ENCODE results near the gene LIN28A.

LIN28A gene

DNA sequence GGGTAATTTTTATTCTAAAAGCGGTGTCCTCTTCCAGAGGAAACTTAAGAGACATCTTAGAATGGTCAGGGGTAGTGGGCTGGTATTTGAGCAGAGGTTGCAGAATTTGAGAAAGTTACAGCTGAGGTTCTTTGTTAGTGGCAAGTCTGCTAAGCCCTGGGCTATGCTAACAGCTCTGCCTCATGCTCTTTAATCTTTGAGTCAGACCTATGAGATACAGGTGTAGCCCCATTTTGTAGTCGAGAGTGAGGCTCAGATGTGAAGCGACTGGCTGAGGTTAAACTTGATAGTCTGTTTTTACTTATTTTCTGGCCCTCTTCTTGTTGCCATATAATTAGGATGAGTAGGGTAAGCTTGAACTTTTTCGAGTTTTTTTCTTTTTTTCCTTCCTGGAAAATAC is 66.3 kb downstream of the LIN28A start:
- no peak overlapping the region for H3K4me3 ChIP-seq (replicated peaks in 1 of 2; ENCODE audit: low read depth in 2 of 2, low read length in 2 of 2)
- TF ChIP-seq, protein P1, sequence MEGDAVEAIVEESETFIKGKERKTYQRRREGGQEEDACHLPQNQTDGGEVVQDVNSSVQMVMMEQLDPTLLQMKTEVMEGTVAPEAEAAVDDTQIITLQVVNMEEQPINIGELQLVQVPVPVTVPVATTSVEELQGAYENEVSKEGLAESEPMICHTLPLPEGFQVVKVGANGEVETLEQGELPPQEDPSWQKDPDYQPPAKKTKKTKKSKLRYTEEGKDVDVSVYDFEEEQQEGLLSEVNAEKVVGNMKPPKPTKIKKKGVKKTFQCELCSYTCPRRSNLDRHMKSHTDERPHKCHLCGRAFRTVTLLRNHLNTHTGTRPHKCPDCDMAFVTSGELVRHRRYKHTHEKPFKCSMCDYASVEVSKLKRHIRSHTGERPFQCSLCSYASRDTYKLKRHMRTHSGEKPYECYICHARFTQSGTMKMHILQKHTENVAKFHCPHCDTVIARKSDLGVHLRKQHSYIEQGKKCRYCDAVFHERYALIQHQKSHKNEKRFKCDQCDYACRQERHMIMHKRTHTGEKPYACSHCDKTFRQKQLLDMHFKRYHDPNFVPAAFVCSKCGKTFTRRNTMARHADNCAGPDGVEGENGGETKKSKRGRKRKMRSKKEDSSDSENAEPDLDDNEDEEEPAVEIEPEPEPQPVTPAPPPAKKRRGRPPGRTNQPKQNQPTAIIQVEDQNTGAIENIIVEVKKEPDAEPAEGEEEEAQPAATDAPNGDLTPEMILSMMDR (IDR thresholded peaks at IDR 0.05; ENCODE audit: low read depth, low read length), result no peak
- DNase-seq (ENCODE audit: low read depth in 2 of 2), result no peak

DNA sequence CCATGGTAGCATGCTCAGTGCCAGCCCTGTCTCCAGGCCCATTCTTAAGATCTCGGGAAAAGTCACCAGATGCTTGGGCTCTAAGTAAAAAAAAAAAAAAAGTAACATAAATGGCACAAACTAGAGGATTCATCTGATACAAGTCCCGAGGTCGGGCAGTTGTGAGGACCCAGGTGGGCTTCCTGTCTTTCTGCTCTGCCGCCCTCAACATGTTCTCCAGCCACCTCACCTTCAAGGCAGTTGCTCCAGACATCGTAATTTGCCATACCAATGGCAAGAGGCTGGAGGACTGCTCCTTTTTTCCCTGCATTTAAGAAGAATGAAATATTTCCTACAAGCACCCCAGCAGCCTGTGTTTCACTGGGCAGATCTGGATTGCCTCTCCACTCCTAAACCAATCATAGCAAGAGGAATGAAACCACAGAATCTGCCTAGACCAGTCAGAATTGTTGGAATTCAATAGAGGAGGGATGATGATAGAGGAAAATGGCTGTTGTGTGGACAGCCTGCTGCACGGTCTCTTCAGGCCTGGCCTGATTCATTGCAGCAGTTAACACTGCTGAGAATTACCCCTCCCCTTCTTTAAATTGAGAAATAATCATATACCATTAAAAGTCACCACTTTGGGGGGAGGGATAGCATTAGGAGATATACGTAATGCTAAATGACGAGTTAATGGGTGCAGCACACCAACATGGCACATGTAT is 67.0 kb downstream of the LIN28A start:
- TF ChIP-seq, protein P1 (IDR thresholded peaks at IDR 0.05; ENCODE audit: low read depth, low read length), result no peak
- no peak overlapping the region for H3K4me3 ChIP-seq (replicated peaks in 1 of 2; ENCODE audit: low read depth in 2 of 2, low read length in 2 of 2)
- no peak for DNase-seq (ENCODE audit: low read depth in 2 of 2)

DNA sequence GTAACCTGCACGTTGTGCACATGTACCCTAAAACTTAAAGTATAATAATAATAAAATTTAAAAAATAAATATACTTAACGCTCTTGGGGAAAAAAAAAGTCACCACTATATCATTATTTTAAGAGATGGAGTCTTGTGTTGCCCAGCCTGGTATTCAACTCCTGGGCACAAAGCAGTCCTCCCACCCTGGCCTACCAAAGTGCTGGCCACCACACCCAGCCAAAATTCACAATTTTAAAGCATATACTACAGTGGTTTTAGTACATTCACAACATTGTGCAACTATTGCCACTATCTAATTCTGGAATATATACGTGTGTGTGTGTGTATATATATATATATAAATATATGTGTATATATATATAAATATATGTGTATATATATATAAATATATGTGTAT is 67.5 kb downstream of the LIN28A start:
- TF ChIP-seq, protein P1 (IDR thresholded peaks at IDR 0.05; ENCODE audit: low read depth, low read length), result no peak
- no peak for DNase-seq (ENCODE audit: low read depth in 2 of 2)
- no peak overlapping the region for H3K4me3 ChIP-seq (replicated peaks in 1 of 2; ENCODE audit: low read depth in 2 of 2, low read length in 2 of 2)

DNA sequence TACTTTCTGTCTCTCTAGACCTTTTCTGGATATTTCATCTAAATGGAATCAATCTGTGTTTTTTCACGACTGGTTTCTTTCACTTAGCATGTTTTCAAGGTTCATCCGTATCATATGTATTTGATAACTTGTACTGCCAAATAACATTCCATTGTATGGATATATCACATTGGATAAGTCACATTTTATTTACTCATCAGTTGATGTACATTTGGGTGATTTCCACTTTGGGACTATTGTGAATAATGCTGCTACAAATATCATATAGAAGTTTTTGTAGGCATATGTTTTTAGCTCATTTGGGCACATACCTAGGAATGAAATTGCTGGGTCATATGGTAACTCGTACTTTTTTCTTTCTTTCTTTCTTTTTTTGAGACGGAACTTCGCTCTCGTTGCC is 68.4 kb downstream of the LIN28A start:
- TF ChIP-seq, protein P1 (IDR thresholded peaks at IDR 0.05; ENCODE audit: low read depth, low read length), result no peak
- DNase-seq (ENCODE audit: low read depth in 2 of 2), result no peak
- H3K4me3 ChIP-seq (replicated peaks in 1 of 2; ENCODE audit: low read depth in 2 of 2, low read length in 2 of 2), result no peak overlapping the region
